Keratinocyte (primary cell): Measurements from ENCODE around the gene ADGRV1. TPM values are rescaled to one million over a fixed set of nuclear protein-coding genes. Genes with fewer than 3 reads are reported as not detected.

Source experiments
- DNase-seq: peaks from one replicate; pipeline ENCODE4 v3.0.0-alpha.2; 2011; ENCODE audit warnings: low read depth, missing footprints, low spot score
- FAIRE-seq: peaks from 2 replicates; lab custom pipeline; 2011; peaks lifted over from hg19 to GRCh38; lab: Jason Lieb, UNC
- H2AFZ ChIP-seq: 2 replicates; pipeline ENCODE4 v1.6.0; 2012; ENCODE audit warnings: low read length, control low read depth, inconsistent platforms; ENCODE audit not compliant: control insufficient read depth
- H3K27ac ChIP-seq: 2 replicates; pipeline ENCODE4 v1.5.1; 2011; ENCODE audit warnings: low read length; ENCODE audit not compliant: control insufficient read depth, insufficient read depth
- H3K27me3 ChIP-seq: 3 replicates; pipeline ENCODE4 v1.6.0; 2011; ENCODE audit warnings: low read length; ENCODE audit not compliant: control insufficient read depth, insufficient read depth; ENCODE audit errors: extremely low read depth
- H3K36me3 ChIP-seq, 2 experiments: 2 replicates in 1 of 2; 3 replicates in 1 of 2; pipeline ENCODE4 v1.5.1; 2011; ENCODE audit warnings: low read length in 2 of 2, mild to moderate bottlenecking in 1 of 2; ENCODE audit not compliant: control insufficient read depth in 2 of 2, insufficient read depth in 2 of 2; ENCODE audit errors: extremely low read depth in 1 of 2
- H3K4me1 ChIP-seq: 3 replicates; pipeline ENCODE4 v1.5.1; 2011; ENCODE audit warnings: low read length; ENCODE audit not compliant: control insufficient read depth, insufficient read depth; ENCODE audit errors: extremely low read depth
- H3K4me2 ChIP-seq: 3 replicates; pipeline ENCODE4 v1.6.0; 2011; ENCODE audit warnings: low read depth, low read length; ENCODE audit not compliant: control insufficient read depth, insufficient read depth; ENCODE audit errors: extremely low read depth
- H3K4me3 ChIP-seq, 3 experiments: fragments of 200-600 bp in 1 of 3; sonication (generic) in 1 of 3; 2 replicates in 2 of 3; 3 replicates in 1 of 3; pipeline ENCODE4 v1.5.1; 2011 to 2016; ENCODE audit warnings: low read length in 3 of 3, mild to moderate bottlenecking in 3 of 3, control low read depth in 2 of 3, inconsistent platforms in 1 of 3, low read depth in 1 of 3, mixed read lengths in 1 of 3, mixed run types in 1 of 3, moderate library complexity in 1 of 3; ENCODE audit not compliant: control insufficient read depth in 2 of 3, insufficient read depth in 2 of 3; ENCODE audit errors: extremely low read depth in 1 of 3
- H3K79me2 ChIP-seq: 2 replicates; pipeline ENCODE4 v1.6.0; 2012; ENCODE audit warnings: low read length; ENCODE audit not compliant: control insufficient read depth, insufficient read depth
- H3K9ac ChIP-seq: 3 replicates; pipeline ENCODE4 v1.6.0; 2011; ENCODE audit warnings: low read length; ENCODE audit not compliant: control insufficient read depth, insufficient read depth; ENCODE audit errors: extremely low read depth
- H3K9me1 ChIP-seq: 3 replicates; pipeline ENCODE4 v1.6.0; 2011; ENCODE audit warnings: low read length; ENCODE audit not compliant: control insufficient read depth, insufficient read depth; ENCODE audit errors: extremely low read depth
- H3K9me3 ChIP-seq: 2 replicates; pipeline ENCODE4 v1.5.1; 2012; ENCODE audit warnings: low read depth, low read length; ENCODE audit not compliant: control insufficient read depth
- H4K20me1 ChIP-seq: 3 replicates; pipeline ENCODE4 v1.6.0; 2011; ENCODE audit warnings: low read length; ENCODE audit not compliant: control insufficient read depth, insufficient read depth; ENCODE audit errors: extremely low read depth
- EZH2 ChIP-seq: IDR thresholded peaks from one replicate; pipeline ENCODE4 v1.6.1; 2012; ENCODE audit warnings: inconsistent platforms, mild to moderate bottlenecking, low read length, moderate library complexity
- dilution Hi-C: fragments of 300-500 bp; cut with MboI; formaldehyde crosslinking; loops from one replicate; pipeline ENCODE4 v1.7.0; 2020; ENCODE audit warnings: low sequenced_read_pairs; ENCODE audit not compliant: extremely low pct_ligation_motif_present
- polyA plus RNA-seq, 5 experiments: library from polyadenylated mRNA; depleted of rRNA in 3 of 5; stranded (reverse) in 3 of 5; stranded (forward) in 1 of 5; unstranded in 1 of 5; fragments of >200 nt; gene quantifications; 1 replicate in 1 of 5; 2 replicates in 3 of 5; 3 replicates in 1 of 5; pipeline versions ENCODE4 v1.2.1 to v1.2.3, GENCODE V29; 2011 to 2012; ENCODE audit warnings: missing spikeins in 2 of 5, low read depth in 1 of 5, low replicate concordance in 1 of 5
- TF ChIP-seq, protein P1 (sequence below), 3 experiments: IDR thresholded peaks in 1 of 3; conservative IDR thresholded peaks in 1 of 3; optimal IDR thresholded peaks in 1 of 3; 2 replicates in 2 of 3; 3 replicates in 1 of 3; pipeline versions ENCODE3 to v1.5.1; 2011; ENCODE audit warnings: low read length in 3 of 3, mild to moderate bottlenecking in 3 of 3, moderate library complexity in 2 of 3, control low read depth in 1 of 3, inconsistent platforms in 1 of 3; ENCODE audit not compliant: insufficient read depth in 2 of 3; ENCODE audit errors: extremely low read depth in 1 of 3

Gene ADGRV1
- polyA plus RNA-seq, 1 donor (not counting 4 experiments of a cell fraction or from before 2014, with no cell fraction given), result 0.05 TPM

DNA sequence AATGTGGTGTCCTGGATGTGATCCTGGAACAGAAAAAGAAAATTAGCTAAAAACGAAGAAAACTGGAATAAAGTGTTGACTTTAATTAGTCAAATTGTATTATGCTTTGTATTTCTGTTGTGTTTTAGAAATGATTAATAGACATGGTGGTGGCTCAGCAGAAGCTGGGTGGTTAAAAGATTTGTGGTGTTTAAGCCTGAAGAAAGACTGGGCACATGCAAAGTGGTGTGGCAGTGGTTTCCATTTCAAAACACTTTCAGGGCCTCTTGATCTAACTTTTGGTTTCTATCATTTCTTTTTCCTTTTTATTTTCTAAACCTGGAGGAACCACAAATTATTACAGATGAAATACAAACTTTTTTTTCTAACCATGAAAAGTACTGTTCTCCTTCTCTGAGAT is 44.1 kb downstream of the ADGRV1 start:
- Histone ChIP-seq H3K4me2 (no peak overlapping the region), H3K27me3 (no peaks in the 10 kb centered on the region), H3K4me3 (no peak overlapping the region), H3K36me3 (no peaks in the 10 kb centered on the region), H3K4me1 (no peaks in the 10 kb centered on the region), H3K9me3 (no peaks in the 10 kb centered on the region), H3K27ac (no peak overlapping the region), H4K20me1 (no peaks in the 10 kb centered on the region), H2AFZ (no peak overlapping the region), H3K9ac (no peak overlapping the region), H3K9me1 (no peaks in the 10 kb centered on the region), H3K79me2 (no peaks in the 10 kb centered on the region)
- TF ChIP-seq EZH2, result no peak
- TF ChIP-seq, protein P1, sequence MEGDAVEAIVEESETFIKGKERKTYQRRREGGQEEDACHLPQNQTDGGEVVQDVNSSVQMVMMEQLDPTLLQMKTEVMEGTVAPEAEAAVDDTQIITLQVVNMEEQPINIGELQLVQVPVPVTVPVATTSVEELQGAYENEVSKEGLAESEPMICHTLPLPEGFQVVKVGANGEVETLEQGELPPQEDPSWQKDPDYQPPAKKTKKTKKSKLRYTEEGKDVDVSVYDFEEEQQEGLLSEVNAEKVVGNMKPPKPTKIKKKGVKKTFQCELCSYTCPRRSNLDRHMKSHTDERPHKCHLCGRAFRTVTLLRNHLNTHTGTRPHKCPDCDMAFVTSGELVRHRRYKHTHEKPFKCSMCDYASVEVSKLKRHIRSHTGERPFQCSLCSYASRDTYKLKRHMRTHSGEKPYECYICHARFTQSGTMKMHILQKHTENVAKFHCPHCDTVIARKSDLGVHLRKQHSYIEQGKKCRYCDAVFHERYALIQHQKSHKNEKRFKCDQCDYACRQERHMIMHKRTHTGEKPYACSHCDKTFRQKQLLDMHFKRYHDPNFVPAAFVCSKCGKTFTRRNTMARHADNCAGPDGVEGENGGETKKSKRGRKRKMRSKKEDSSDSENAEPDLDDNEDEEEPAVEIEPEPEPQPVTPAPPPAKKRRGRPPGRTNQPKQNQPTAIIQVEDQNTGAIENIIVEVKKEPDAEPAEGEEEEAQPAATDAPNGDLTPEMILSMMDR (optimal IDR thresholded peaks at IDR 0.05 in 1 of 3, IDR thresholded peaks at IDR 0.05 in 1 of 3, conservative IDR thresholded peaks at IDR 0.05 in 1 of 3; ENCODE audit: extremely low read depth in 1 of 3, insufficient read depth in 2 of 3, low read length in 3 of 3), result no peak
- FAIRE-seq (no peak), DNase-seq (no peak)
- dilution Hi-C loops, result no loop called here

DNA sequence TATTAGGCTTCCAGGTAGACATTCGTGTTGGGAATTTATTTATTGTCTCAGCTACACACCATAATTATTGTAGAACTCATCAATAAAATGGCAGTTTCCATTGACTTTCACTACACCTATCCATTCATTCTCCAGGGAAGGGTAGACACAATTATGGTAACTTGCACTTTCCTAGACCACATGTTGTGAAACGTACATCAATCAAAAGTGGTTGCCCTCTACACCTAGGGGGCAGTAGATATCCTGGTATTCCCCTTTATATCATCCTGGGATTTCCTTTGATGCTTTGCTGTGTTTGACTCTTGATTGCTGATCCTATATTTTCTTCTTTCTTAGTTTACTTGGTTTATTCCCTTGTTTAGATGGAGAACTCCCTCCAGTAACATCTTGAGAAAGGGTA is 47.9 kb downstream of the ADGRV1 start:
- Histone ChIP-seq H3K9ac (no peak overlapping the region), H4K20me1 (no peaks in the 10 kb centered on the region), H3K4me3 (no peak overlapping the region), H3K27me3 (no peaks in the 10 kb centered on the region), H3K9me3 (no peaks in the 10 kb centered on the region), H3K4me1 (no peaks in the 10 kb centered on the region), H2AFZ (no peak overlapping the region), H3K4me2 (no peak overlapping the region), H3K27ac (no peak overlapping the region), H3K36me3 (no peaks in the 10 kb centered on the region), H3K79me2 (no peaks in the 10 kb centered on the region), H3K9me1 (no peaks in the 10 kb centered on the region)
- FAIRE-seq, result no peak
- DNase-seq, result no peak
- dilution Hi-C loops, result no loop called here
- TF ChIP-seq, protein P1 (optimal IDR thresholded peaks at IDR 0.05 in 1 of 3, IDR thresholded peaks at IDR 0.05 in 1 of 3, conservative IDR thresholded peaks at IDR 0.05 in 1 of 3; ENCODE audit: extremely low read depth in 1 of 3, insufficient read depth in 2 of 3, low read length in 3 of 3), result peak; percentile 35 to 48 (median 46)
- TF ChIP-seq EZH2, result no peak
